ENCODE results near the gene TBC1D16. TPM values are rescaled to one million over a fixed set of nuclear protein-coding genes. Genes with fewer than 3 reads are reported as not detected.

Gene TBC1D16
- total RNA-seq, 2 donors from 2014 or later, result 45.9 to 52.1 TPM

DNA sequence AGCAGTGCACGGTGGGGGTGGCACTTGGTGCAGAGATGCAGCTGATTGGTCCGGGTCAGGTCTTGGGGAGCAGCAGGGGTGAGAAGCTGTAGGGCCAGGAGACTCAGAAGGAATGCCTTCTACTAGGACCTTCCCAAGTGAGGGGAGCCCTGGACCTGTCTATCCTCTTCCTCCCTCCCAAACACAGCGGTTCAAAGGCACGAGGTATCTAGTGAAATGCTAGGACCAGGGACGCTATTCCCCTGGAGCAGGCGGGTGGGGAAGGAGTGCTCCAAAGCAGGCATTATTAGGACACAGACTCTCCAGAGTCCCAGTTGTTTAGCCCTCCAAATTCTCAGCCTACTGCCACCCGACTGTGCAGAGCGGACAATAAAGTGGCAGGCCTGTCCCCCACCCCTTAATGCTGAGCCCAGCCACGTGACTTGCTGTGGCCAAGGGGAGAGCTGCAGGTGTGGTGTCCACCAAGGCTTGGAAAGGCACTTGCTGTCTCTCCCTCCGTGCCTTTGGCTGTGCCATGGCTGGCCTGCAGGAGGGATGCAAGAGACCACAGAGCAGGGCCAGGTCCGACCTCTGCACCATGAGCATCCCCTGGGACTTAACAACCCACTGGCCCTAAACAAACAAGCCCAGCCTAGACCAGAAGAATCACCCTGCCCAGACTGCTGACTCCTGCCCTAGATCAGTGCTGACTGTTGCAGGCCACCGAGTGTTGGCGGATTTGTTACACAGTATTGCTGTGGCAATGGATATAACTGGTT lies 97.2 kb downstream of the TBC1D16 start:
- DNase-seq (ENCODE audit: low spot score) (no peak), ATAC-seq (ENCODE audit: insufficient number of reproducible peaks, low FRiP score, low read depth) (no peak)
- H3K36me3 ChIP-seq, result peaks cover 16% of the 10 kb centered on the region
- peaks cover 0 to 7% of the 10 kb centered on the region in 2 donors for H3K4me1 ChIP-seq (ENCODE audit: control insufficient read depth in 1 of 2, low read depth in 2 of 2)
- H3K4me3 ChIP-seq, result no peak overlapping the region
- H3K27me3 ChIP-seq (replicated peaks; ENCODE audit: insufficient read depth), result no peaks in the 10 kb centered on the region
- no peak overlapping the region for H3K27ac ChIP-seq
- no peak for TF ChIP-seq CTCF (IDR thresholded peaks at IDR 0.05)
- no peaks in the 10 kb centered on the region for H3K9me3 ChIP-seq

- Histone ChIP-seq H3K27ac (no peak overlapping the region), H3K36me3 (peaks cover 11% of the 10 kb centered on the region), H3K4me1 (ENCODE audit: control insufficient read depth in 1 of 2, low read depth in 2 of 2) (peaks cover 0 to 7% of the 10 kb centered on the region in 2 donors), H3K4me3 (no peak overlapping the region), H3K27me3 (replicated peaks; ENCODE audit: insufficient read depth) (no peaks in the 10 kb centered on the region), H3K9me3 (no peaks in the 10 kb centered on the region)
- no peak for ATAC-seq (ENCODE audit: insufficient number of reproducible peaks, low FRiP score, low read depth)
- no peak for TF ChIP-seq CTCF (IDR thresholded peaks at IDR 0.05)
- no peak for DNase-seq (ENCODE audit: low spot score)
Observed at GRCh38 chr17:79937391-79938335, 98.0 kb downstream of the TBC1D16 start.

GRCh38 chr17:79936641-79937381 lies 98.9 kb downstream of the TBC1D16 start:
- Histone ChIP-seq H3K4me1 (ENCODE audit: control insufficient read depth in 1 of 2, low read depth in 2 of 2) (peaks cover 0 to 7% of the 10 kb centered on the region in 2 donors), H3K27me3 (replicated peaks; ENCODE audit: insufficient read depth) (no peaks in the 10 kb centered on the region), H3K36me3 (peaks cover 8% of the 10 kb centered on the region), H3K27ac (no peak overlapping the region), H3K9me3 (no peaks in the 10 kb centered on the region), H3K4me3 (no peak overlapping the region)
- DNase-seq (ENCODE audit: low spot score) (no peak), ATAC-seq (ENCODE audit: insufficient number of reproducible peaks, low FRiP score, low read depth) (no peak)
- no peak for TF ChIP-seq CTCF (IDR thresholded peaks at IDR 0.05)

DNA sequence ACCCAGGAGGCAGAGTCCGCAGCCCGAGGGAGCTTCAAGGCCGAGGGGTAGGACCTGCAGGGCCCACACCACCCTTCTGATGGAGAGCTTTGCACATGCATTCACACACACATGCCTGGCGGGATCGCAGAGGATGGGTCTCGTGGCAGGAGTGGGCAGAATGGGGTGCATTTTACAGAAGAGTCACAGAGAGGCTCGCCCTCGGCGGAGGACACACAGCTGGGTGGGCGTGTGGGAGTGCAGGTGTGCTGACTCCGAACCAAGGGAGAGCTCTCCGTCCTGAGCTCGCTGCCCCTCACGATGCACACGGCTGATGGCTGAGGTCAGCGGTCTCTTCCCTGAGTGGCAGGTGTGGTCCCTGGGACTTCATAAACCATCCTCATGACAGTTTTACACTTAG lies 99.6 kb downstream of the TBC1D16 start:
- H3K27me3 ChIP-seq (replicated peaks; ENCODE audit: insufficient read depth), result peaks cover 4% of the 10 kb centered on the region
- no peak overlapping the region for H3K4me3 ChIP-seq
- no peak for TF ChIP-seq CTCF (IDR thresholded peaks at IDR 0.05)
- H3K36me3 ChIP-seq, result peaks cover 4% of the 10 kb centered on the region
- no peak for ATAC-seq (ENCODE audit: insufficient number of reproducible peaks, low FRiP score, low read depth)
- no peak for DNase-seq (ENCODE audit: low spot score)
- no peak overlapping the region for H3K27ac ChIP-seq
- no peaks in the 10 kb centered on the region for H3K9me3 ChIP-seq
- H3K4me1 ChIP-seq (ENCODE audit: control insufficient read depth in 1 of 2, low read depth in 2 of 2), result peaks cover 0 to 7% of the 10 kb centered on the region in 2 donors

Data from thoracic aorta (tissue), 2 donors.